GM19455 (cell line): ENCODE data around the gene TMEM121.

Source experiments
- ATAC-seq: cut with Tn5 transposase; IDR thresholded peaks from one replicate; pipeline ENCODE4 v1.9.1; 2021; ENCODE audit not compliant: unreplicated experiment

Gene TMEM121

GRCh38 chr14:105497671-105498429, 28.5 kb upstream of the TMEM121 start:
- no peak for ATAC-seq

DNA sequence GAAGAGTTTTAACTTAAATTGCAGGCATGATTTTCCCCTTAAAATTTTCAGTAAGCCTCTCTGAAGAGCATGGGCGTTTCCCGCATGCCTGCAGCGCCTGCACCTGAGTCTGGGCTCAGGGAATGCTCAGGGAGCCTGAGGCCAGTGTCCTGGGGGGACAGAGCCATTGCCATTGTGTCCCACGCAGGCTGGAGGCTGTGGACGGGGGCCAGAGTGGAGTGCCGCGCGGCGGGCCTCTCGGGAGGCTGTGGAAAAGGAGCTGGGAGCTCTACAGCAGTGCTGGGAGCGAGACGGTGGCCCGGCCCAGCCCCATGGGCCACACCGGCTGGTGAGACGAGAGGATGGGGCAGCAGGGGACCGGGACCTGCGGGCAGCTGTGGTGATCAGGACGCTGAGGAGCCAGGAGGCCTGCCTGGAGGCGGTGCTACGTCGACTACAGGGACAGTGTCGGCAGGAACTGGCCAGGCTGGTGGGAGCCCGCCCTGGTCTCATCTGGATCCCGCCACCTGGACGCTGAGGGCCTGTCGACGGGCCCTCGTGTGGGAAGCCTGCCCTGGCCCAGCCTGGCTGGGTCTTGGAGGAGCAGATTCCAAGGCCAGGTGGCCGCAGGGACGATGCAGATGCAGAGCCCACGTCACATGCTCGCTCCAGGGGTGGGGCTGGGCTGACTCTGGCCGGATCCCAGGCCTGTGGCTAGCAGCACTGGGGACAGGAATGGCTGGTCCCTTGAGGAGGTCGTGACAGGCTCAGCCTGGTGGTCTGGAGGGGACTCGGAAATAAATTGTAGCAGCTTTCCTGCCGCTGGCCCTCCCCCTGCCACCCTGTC, 27.7 kb upstream of the TMEM121 start:
- ATAC-seq = no peak

- ATAC-seq = no peak
Measured at GRCh38 chr14:105499256-105500035, 26.9 kb upstream of the TMEM121 start.

GRCh38 chr14:105500036-105500725, 26.2 kb upstream of the TMEM121 start:
- no peak for ATAC-seq

DNA sequence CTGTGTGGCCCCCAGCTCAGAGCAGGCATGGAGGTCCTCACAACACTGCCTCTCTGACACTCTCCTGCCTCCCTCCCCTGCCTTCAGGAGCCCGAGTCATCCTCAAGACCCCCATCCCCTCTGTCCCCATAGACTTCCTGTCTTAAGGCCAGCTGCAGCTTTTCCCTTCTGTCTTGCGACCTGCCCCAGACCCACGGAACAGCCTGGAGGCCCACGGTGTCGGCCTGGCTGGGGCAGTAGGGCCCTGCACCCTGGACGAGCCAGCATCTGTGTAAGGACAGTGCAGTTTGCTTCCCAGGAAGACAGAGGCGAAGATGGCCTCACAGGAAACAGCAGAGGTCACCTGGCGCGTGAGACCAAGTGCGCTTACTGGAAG, 25.7 kb upstream of the TMEM121 start:
- ATAC-seq = no peak

DNA sequence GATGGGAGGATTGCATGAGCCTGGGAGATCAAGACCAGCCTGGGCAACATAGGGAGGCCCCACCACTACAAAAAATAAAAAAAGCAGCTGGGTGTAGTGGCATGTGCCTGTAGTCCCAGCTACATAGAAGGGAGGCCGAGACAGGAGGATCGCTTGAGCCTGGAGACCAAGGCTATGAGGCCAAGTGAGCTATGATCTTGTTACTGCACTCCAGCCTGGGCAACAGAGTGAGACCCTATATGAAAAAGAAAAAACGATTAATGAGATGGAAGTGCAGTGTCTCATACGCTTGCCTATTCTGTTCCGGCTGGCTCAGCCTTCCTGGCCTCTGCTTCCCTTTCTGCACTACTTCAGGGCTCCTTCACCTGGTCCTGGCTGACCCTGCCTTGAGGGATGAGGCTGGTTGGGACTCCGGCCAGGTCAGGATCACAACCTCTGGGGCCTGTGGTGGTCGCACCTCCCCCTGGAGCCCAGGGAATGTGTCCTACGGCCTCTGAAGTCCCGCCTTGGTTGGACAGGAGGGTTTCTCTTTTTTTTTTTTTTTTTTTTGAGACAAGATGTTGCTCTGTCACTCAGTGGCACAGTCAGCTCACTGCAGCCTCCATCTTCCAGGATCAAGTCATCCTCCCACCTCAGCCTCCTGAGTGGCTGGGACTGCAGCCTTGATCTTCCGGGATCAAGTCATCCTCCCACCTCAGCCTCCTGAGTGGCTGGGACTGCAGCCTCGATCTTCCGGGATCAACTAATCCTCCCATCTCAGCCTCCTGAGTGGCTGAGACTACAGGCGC, 24.7 kb upstream of the TMEM121 start:
- ATAC-seq = no peak

DNA sequence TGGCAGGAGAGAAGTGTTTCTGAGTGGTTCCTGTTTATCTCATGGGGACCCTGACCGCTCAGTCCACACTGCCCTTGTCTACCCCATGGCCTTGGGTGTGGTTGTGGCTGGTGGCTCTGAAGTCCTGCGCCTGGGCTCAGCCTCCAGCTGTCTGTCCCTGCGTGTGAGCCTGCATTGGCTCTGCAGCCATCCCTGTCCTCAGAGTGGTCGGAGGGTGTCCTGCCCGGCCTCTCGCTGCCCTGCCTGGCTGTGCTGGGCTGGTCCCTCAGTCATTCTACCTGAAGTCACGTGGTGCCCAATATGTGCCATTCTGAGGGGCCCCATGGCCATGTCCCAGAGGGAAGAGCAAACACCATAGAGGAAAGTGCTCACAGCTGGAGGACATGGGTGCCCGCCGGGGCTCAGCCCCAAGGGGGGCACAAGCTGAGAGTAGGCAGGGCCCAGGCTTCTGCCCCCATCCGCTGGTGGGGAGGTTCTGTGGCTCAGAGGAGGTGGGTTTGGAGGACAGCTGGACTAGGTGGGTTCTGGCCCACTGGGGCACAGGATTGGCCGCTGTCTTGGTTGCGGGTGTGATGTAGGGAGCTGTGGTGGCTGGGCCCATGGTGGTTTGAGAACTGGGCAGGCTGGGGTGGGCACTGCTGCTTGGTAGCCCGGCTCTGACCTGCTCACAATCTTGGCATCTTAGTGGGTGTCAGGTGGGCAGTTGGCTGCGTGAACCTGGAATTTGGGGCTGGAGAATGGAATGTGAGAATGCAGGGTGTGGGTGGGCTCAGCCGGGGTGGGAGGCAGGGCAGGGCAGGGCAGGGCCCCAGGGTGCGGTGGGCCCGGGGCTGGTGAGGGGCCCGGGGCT, 23.7 kb upstream of the TMEM121 start:
- ATAC-seq = no peak

- ATAC-seq = no peak
Measured at GRCh38 chr14:105503296-105503640, 23.1 kb upstream of the TMEM121 start.

DNA sequence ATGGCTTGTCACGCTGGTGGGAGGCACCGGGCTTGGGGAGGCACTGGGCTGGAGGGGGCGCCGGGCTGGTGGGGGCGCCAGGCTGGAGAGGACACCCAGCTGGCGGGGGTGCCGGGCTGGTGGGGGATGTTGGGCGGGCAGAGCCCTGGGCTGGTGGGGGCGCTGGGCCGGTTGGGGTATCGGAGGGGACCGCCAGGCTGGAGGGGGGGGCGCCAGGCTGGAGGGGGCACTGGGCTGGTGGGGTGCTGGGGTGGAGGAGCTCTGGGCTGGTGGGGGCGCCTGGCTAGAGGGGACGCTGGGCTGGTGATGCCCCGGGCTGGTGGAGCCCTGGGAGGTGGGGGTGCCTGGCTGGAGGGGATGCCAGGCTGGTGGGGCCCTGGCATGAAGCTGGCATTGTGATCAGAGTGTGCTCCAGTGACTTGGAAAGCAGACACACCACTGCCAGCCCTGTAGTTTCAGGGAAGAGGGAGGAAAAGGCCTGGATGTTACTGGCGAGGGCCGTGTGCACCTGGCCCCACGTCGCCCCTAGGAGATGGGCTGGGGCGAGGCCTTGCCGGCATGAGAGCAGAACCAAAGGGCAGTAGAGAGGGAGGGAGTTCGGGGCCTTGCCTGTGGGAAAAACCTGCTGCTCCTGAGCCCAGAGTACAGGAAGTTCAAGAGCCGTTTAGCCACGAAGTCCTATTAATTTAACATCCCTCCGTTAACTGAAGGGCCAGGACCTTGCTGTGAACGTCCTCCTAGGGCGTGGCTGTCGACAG, 22.3 kb upstream of the TMEM121 start:
- ATAC-seq = no peak

GRCh38 chr14:105505101-105505500, 21.3 kb upstream of the TMEM121 start:
- no peak for ATAC-seq

DNA sequence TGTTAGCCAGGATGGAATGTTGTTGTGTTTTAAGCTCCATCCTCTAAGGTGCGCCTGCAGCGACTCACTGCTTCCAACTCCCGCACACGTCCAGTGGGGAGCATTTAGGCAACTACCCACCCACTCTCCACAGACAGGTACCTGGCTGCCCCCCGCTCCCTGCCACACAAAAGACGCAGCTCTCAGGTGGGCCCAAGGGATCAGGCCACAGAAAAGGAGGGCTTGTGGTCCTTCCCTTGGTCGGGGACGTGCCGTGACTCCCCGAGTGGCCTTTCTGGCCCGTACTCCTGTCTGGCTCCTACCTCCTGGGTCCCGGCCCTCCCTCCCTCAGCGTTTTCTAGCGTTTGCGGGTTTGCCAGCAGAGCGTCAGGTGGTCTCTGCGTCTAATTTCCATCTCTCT, 19.1 kb upstream of the TMEM121 start:
- ATAC-seq = no peak

DNA sequence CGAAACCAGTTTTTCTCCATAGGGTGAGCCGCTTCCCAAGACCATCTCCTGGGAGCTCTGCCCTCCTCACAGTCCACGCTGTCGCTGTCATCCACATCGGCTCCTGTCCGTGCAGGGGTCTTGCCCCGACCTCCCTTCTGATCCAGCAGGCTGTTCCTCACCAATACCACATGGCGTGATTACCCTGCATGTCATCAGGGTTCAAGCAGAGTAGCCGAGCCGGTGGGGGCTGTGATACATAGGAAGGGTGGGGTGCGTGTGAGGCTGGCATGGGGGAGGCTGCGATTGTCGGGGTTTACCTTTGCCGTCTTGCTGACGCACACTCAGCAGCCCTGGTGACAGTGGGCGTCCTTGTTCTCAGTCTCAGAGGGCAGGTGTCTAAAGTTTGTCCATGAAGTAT, 18.3 kb upstream of the TMEM121 start:
- no peak for ATAC-seq

DNA sequence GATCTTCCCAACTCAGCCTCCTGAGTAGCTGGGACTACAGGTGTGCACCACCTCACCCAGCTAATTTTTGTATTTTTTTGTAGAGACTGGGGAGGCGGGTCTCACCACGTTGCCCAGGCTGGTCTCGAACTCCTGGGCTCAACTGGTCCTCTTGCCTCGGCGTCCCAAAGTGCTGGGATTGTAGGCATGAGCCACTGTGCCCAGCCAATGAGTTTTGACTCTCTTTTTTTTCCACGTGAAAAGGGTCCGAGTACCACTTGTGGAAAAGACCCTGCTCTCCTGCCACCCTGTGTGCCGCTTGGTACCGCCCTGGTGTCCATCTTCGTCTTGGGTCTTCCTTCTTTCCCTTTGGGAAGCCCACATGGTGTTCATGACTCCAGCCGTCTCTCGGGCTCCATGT, 17.8 kb upstream of the TMEM121 start:
- ATAC-seq = no peak

GRCh38 chr14:105517096-105517495, 9.3 kb upstream of the TMEM121 start:
- ATAC-seq = no peak

DNA sequence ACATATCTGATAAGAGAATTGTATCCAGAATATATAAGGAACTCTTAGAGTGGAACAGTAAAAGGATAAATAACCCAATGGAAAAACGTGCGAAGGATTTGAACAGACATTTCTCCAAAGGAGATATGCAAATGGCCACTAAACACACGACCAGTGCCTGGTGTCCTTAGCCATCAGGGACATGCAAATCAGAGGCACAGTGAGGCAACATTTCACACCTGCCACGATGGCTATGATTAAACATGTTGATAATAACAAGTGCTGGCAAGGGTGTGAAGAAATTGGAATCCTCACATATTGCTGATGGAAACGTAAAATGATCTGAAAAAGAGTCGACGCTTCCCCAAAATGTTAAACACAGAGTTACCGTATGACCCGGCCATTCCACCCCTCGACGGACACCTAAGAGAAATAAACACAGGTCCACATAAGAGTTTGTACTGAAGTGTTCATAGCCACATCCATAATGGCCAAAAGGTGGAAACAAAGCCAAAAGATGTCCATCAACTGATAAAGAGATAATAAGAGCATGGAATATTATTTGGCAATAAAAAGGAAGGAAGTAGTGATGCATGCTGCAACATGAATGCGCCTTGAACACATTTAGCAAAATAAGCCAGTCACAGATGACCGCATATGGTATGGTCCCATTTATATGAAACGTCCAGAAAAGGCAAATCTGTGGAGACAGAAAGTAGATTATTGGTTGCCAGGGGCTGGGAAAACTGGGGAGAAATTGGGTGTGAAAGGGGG, 6.3 kb upstream of the TMEM121 start:
- ATAC-seq = no peak

DNA sequence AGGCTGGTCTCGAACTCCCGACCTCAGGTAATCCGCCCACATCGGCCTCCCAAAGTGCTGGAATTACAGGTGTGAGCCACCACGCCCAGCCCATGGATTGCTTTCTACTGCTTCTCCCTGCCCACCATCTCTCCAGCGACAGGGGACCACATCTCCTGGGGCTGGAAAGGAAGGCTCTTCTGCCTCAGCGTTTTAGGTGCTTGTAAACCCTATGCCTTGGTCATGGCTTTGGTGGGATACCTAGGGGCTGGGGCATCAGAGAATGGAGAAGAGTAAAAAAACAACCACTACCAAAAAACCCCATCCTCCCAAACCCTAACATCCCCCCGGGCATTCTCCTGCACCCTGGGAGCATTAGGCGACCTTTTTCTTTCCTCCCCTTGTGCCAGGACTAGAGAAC, 1.1 kb upstream of the TMEM121 start:
- no peak for ATAC-seq

GRCh38 chr14:105526776-105527380, 495 bp downstream of the TMEM121 start:
- ATAC-seq = no peak

DNA sequence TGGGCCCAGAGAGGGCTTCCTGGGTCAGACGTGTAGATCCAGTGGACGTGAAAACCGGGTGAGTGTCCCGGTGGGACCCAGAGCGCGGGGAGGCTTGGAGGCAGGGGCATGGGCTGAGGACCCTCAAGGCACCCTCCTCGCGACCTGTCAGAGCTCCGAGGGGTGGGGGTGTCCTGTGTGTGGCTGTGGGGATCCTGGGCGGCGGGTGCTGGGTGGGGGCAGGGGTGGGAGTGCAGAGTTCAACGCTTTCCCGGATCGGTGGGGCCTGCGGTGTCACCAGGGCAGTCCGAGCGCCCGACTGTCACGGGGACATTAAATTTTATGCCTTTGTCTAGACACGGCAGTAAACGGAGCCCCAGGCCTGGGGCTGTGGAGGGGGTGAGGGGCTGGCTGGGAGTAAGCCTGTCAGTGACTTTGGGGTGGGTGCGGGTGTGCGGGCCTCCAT, 1.0 kb downstream of the TMEM121 start:
- no peak for ATAC-seq
